ENCODE measurements around the gene MEIOSIN.

GRCh38 chr19:45781214-45782161 is 48.2 kb downstream of the MEIOSIN start:
- TF ChIP-seq CTCF (conservative IDR thresholded peaks at IDR 0.05; ENCODE audit: low read length): no peak
- no peak for TF ChIP-seq EZH2phosphoT487 (IDR thresholded peaks at IDR 0.05; ENCODE audit: borderline replicate concordance, low read depth, low read length)

Data from OCI-LY7 (cell line).